HepG2 (cell line): ENCODE results near the gene ARPIN. TPM values are rescaled to one million over a fixed set of nuclear protein-coding genes. Genes with fewer than 3 reads are reported as not detected.
A peak's percentile ranks its signal among the peaks of the same experiment; 100 is the strongest.

Experiments
- AGO2 ChIP-seq: fragments of 200-400 bp; formaldehyde crosslinking; optimal IDR thresholded peaks from 2 replicates; pipeline ENCODE3; 2017; ENCODE audit warnings: mild to moderate bottlenecking, low read depth, low read length, moderate library complexity
- CHD2 ChIP-seq: IDR thresholded peaks from 2 replicates; pipeline ENCODE4 v1.6.1; 2011; ENCODE audit warnings: low read depth, low read length, improper control_type of control experiment
- CSRNP2 ChIP-seq: sonication (generic); formaldehyde crosslinking; conservative IDR thresholded peaks from 2 replicates; pipeline ENCODE4 v1.8.0; 2022; ENCODE audit warnings: low read depth, missing genetic modification reagents
- DBP ChIP-seq: sonication (generic); formaldehyde crosslinking; IDR thresholded peaks from 2 replicates; pipeline ENCODE4 v1.4.0; 2020; ENCODE audit warnings: missing genetic modification reagents; ENCODE audit errors: not compliant biosample characterization
- ELF1 ChIP-seq: sonication (generic); formaldehyde crosslinking; IDR thresholded peaks from 2 replicates; pipeline ENCODE4 v1.4.0; 2020; ENCODE audit warnings: missing genetic modification reagents
- ESRRA ChIP-seq: sonication (generic); formaldehyde crosslinking; IDR thresholded peaks from 2 replicates; pipeline ENCODE4 v1.5.1; 2020; ENCODE audit warnings: mild to moderate bottlenecking, low read depth, missing genetic modification reagents
- GABPA ChIP-seq, 2 experiments: IDR thresholded peaks; 2 replicates each; pipeline ENCODE4 v1.6.1; 2011 to 2016; ENCODE audit warnings: low read depth in 2 of 2, low read length in 1 of 2, missing biosample characterization in 1 of 2, missing genetic modification characterization in 1 of 2
- JUND ChIP-seq: sonication (generic); formaldehyde crosslinking; IDR thresholded peaks from 2 replicates; pipeline ENCODE4 v1.8.0; 2022; ENCODE audit warnings: mild to moderate bottlenecking, missing genetic modification reagents
- MEIS1 ChIP-seq: sonication (generic); formaldehyde crosslinking; IDR thresholded peaks from 2 replicates; pipeline ENCODE4 v1.9.0; 2021; ENCODE audit warnings: mild to moderate bottlenecking, missing genetic modification reagents, moderate library complexity, borderline replicate concordance
- NRL ChIP-seq: sonication (generic); formaldehyde crosslinking; IDR thresholded peaks from 2 replicates; pipeline ENCODE4 v1.5.0; 2020; ENCODE audit warnings: missing genetic modification reagents, mild to moderate bottlenecking, moderate library complexity, borderline replicate concordance
- SP1 ChIP-seq, 2 experiments: fragments of 450-650 bp in 1 of 2; sonication (generic) in 1 of 2; formaldehyde crosslinking in 1 of 2; IDR thresholded peaks; 2 replicates each; pipeline versions ENCODE4 v1.4.0 to v1.6.1; 2016 to 2020; ENCODE audit warnings: missing genetic modification reagents in 1 of 2
- YEATS4 ChIP-seq: sonication (generic); formaldehyde crosslinking; IDR thresholded peaks from 2 replicates; pipeline ENCODE4 v1.4.0; 2020; ENCODE audit warnings: missing genetic modification reagents, borderline replicate concordance
- ZFP91 ChIP-seq: sonication (generic); formaldehyde crosslinking; IDR thresholded peaks from 2 replicates; pipeline ENCODE4 v1.9.0; 2022; ENCODE audit warnings: missing genetic modification reagents, mild to moderate bottlenecking, borderline replicate concordance
- ZNF44 ChIP-seq: sonication (generic); formaldehyde crosslinking; IDR thresholded peaks from 2 replicates; pipeline ENCODE4 v1.5.1; 2020; ENCODE audit warnings: mild to moderate bottlenecking, missing genetic modification reagents
- ZNF441 ChIP-seq: sonication (generic); formaldehyde crosslinking; IDR thresholded peaks from 2 replicates; pipeline ENCODE4 v1.7.0; 2021; ENCODE audit warnings: missing genetic modification reagents, borderline replicate concordance
- ZNF501 ChIP-seq: sonication (generic); formaldehyde crosslinking; IDR thresholded peaks from 2 replicates; pipeline ENCODE4 v1.5.1; 2020; ENCODE audit warnings: mild to moderate bottlenecking, moderate library complexity, missing genetic modification reagents
- ZNF503 ChIP-seq: sonication (generic); formaldehyde crosslinking; IDR thresholded peaks from 2 replicates; pipeline ENCODE4 v1.4.0; 2020; ENCODE audit warnings: missing genetic modification reagents
- ZNF577 ChIP-seq: sonication (generic); formaldehyde crosslinking; IDR thresholded peaks from 2 replicates; pipeline ENCODE4 v1.4.0; 2020; ENCODE audit warnings: mild to moderate bottlenecking, low read depth, missing genetic modification reagents, borderline replicate concordance
- polyA plus RNA-seq, 8 experiments: library from polyadenylated mRNA; depleted of rRNA in 3 of 8; stranded (reverse) in 7 of 8; unstranded in 1 of 8; fragments of >200 nt; fragmentation: Illumina TruSeq in 4 of 8; extraction: Trizol in 4 of 8; gene quantifications; 2 replicates each; pipeline versions ENCODE4 v1.2.1 to v1.2.3, GENCODE V29; 2011 to 2016; ENCODE audit warnings: low read depth in 4 of 8, missing spikeins in 1 of 8, mixed read lengths in 1 of 8; ENCODE audit not compliant: insufficient read depth in 1 of 8
- total RNA-seq, 5 experiments: library from RNA; depleted of rRNA; stranded (reverse); fragments of >200 nt; fragmentation: Illumina TruSeq; extraction: Trizol; gene quantifications; 2 replicates each; pipeline ENCODE4 v1.2.3, GENCODE V29; 2016; ENCODE audit warnings: low read depth in 1 of 5

Gene ARPIN
- total and polyA plus RNA-seq, 2 of the 13 experiments (the other 11 are each of a cell fraction or from before 2014, with no cell fraction given): 2.8 to 5.0 TPM

GRCh38 chr15:89912674-89913396, at the start of gene ARPIN (continued):
- TF ChIP-seq CSRNP2 (CRISPR knock-in tag) (no peak), CHD2 (no peak), SP1 (IDR thresholded peaks at IDR 0.05) (no peak), SP1 (CRISPR knock-in tag; IDR thresholded peaks at IDR 0.05) (no peak), GABPA (IDR thresholded peaks at IDR 0.05; ENCODE audit: low read depth, low read length) (no peak), GABPA (CRISPR knock-in tag; IDR thresholded peaks at IDR 0.05; ENCODE audit: low read depth) (0 out of 2 replicates have a peak, but pooled peaks have one; percentile 15), NRL (CRISPR knock-in tag) (no peak), AGO2 (no peak), ZNF503 (CRISPR knock-in tag) (no peak), ZFP91 (CRISPR knock-in tag) (peak; percentile 100), ZNF44 (CRISPR knock-in tag) (no peak), ZNF577 (no peak), YEATS4 (CRISPR knock-in tag) (peak; percentile 76), ZNF501 (CRISPR knock-in tag) (peak; percentile 48; the same call in 1 of the 2 replicates), ZNF441 (CRISPR knock-in tag) (no peak), DBP (CRISPR knock-in tag) (no peak), JUND (CRISPR knock-in tag) (no peak), ESRRA (peak; percentile 30; the same call in 1 of the 2 replicates), MEIS1 (CRISPR knock-in tag) (no peak), ELF1 (CRISPR knock-in tag) (peak; percentile 35; the same call in 1 of the 2 replicates)
